ENCODE data around the gene TMEM108.

Gene TMEM108

GRCh38 chr3:133209871-133210550, 171.8 kb downstream of the TMEM108 start:
- no peak for DNase-seq (ENCODE audit: extremely low read depth in 1 of 2, low read depth in 1 of 2)

GRCh38 chr3:133210656-133211055, 172.5 kb downstream of the TMEM108 start:
- no peak for DNase-seq (ENCODE audit: extremely low read depth in 1 of 2, low read depth in 1 of 2)

- DNase-seq (ENCODE audit: extremely low read depth in 1 of 2, low read depth in 1 of 2): no peak
Measured at GRCh38 chr3:133211449-133211848, 173.3 kb downstream of the TMEM108 start.

GRCh38 chr3:133211856-133212255, 173.7 kb downstream of the TMEM108 start:
- no peak for DNase-seq (ENCODE audit: extremely low read depth in 1 of 2, low read depth in 1 of 2)

GRCh38 chr3:133213937-133214336, 175.7 kb downstream of the TMEM108 start:
- no peak for DNase-seq (ENCODE audit: extremely low read depth in 1 of 2, low read depth in 1 of 2)

GRCh38 chr3:133227813-133228212, 189.6 kb downstream of the TMEM108 start:
- no peak for DNase-seq (ENCODE audit: extremely low read depth in 1 of 2, low read depth in 1 of 2)

GRCh38 chr3:133230195-133230594, 192.0 kb downstream of the TMEM108 start:
- DNase-seq (ENCODE audit: extremely low read depth in 1 of 2, low read depth in 1 of 2): no peak

- no peak for DNase-seq (ENCODE audit: extremely low read depth in 1 of 2, low read depth in 1 of 2)
Measured at GRCh38 chr3:133236901-133237300, 198.7 kb downstream of the TMEM108 start.

GRCh38 chr3:133237380-133237779, 199.2 kb downstream of the TMEM108 start:
- DNase-seq (ENCODE audit: extremely low read depth in 1 of 2, low read depth in 1 of 2): no peak

- DNase-seq (ENCODE audit: extremely low read depth in 1 of 2, low read depth in 1 of 2): no peak
Measured at GRCh38 chr3:133238015-133238414, 199.8 kb downstream of the TMEM108 start.

GRCh38 chr3:133246119-133246518, 207.9 kb downstream of the TMEM108 start:
- DNase-seq (ENCODE audit: extremely low read depth in 1 of 2, low read depth in 1 of 2): no peak

GRCh38 chr3:133246773-133247172, 208.6 kb downstream of the TMEM108 start:
- no peak for DNase-seq (ENCODE audit: extremely low read depth in 1 of 2, low read depth in 1 of 2)

- no peak for DNase-seq (ENCODE audit: extremely low read depth in 1 of 2, low read depth in 1 of 2)
Measured at GRCh38 chr3:133248389-133248788, 210.2 kb downstream of the TMEM108 start.

- DNase-seq (ENCODE audit: extremely low read depth in 1 of 2, low read depth in 1 of 2): no peak
Measured at GRCh38 chr3:133249490-133249889, 211.3 kb downstream of the TMEM108 start.

- no peak for DNase-seq (ENCODE audit: extremely low read depth in 1 of 2, low read depth in 1 of 2)
Measured at GRCh38 chr3:133254151-133254550, 216.0 kb downstream of the TMEM108 start.

- DNase-seq (ENCODE audit: extremely low read depth in 1 of 2, low read depth in 1 of 2): no peak
Measured at GRCh38 chr3:133254716-133255115, 216.5 kb downstream of the TMEM108 start.

GRCh38 chr3:133256787-133257483, 218.7 kb downstream of the TMEM108 start:
- no peak for DNase-seq (ENCODE audit: extremely low read depth in 1 of 2, low read depth in 1 of 2)

GRCh38 chr3:133258358-133258757, 220.2 kb downstream of the TMEM108 start:
- DNase-seq (ENCODE audit: extremely low read depth in 1 of 2, low read depth in 1 of 2): no peak

GRCh38 chr3:133259767-133260166, 221.6 kb downstream of the TMEM108 start:
- no peak for DNase-seq (ENCODE audit: extremely low read depth in 1 of 2, low read depth in 1 of 2)

GRCh38 chr3:133262333-133262732, 224.1 kb downstream of the TMEM108 start:
- DNase-seq (ENCODE audit: extremely low read depth in 1 of 2, low read depth in 1 of 2): no peak

GRCh38 chr3:133264920-133265319, 226.7 kb downstream of the TMEM108 start:
- DNase-seq (ENCODE audit: extremely low read depth in 1 of 2, low read depth in 1 of 2): no peak

GRCh38 chr3:133268726-133269134, 230.5 kb downstream of the TMEM108 start:
- no peak for DNase-seq (ENCODE audit: extremely low read depth in 1 of 2, low read depth in 1 of 2)

Data from stimulated activated CD8-positive, alpha-beta memory T cell treated with anti-CD3 and anti-CD28 coated beads, Interleukin-7, amount 100 ng/mL, for 48 hours (primary cell).